GM21723 (cell line): Measurements from ENCODE around the gene KIAA0040.

Experiments
- ATAC-seq: cut with Tn5 transposase; IDR thresholded peaks from one replicate; pipeline ENCODE4 v1.9.1; 2021; ENCODE audit warnings: mild to moderate bottlenecking, moderate library complexity; ENCODE audit not compliant: unreplicated experiment

Gene KIAA0040

DNA sequence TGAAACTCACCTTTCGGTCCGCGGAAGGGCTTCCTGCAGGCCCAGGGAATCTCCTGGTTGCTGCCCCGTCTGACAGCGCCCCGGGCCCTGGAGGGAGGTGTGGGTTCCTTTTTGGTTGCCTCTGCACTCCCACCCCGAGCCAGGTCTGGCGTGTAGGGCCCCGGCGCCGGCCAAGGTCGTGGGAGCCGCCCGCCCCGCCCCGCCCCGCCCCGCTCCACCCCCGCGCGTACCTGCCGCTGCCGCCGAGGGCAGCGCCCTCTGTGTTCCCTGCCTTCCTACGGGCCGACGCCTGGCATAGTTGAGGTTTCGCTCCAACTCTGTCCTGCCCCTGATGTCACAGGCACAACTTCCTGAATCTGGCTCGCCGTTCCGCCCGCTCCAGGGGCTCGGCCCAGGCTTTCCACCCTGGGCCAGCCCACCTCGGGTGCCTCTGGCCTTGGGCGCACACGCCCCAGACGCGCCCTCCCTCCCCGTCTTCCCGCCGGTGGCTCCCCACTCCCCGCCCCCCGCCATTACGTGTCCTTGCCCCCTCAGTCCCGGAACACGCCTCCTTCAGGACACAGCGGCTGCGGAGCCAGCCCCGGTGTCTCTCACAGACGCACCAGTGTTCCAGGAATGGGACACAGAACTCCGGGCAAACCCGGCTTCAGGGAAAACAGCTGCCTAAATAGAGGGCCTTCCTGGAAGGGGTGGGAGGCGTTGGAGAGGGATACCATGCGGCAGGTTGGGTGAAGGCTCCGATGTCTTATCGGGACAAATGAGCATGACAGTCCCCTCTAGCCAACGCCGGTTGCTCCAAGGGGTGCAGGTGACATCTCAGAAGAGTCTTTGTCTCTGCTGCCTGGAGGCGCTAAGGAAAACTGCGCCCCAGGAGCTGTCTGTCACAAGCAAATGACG, at the start of gene KIAA0040:
KIAA0040 (minus strand) TSS at position 147 of the 897 bp plus-strand sequence. CDS start 31,763 bp downstream, outside the sequence.
- ATAC-seq, result peak; percentile 51

DNA sequence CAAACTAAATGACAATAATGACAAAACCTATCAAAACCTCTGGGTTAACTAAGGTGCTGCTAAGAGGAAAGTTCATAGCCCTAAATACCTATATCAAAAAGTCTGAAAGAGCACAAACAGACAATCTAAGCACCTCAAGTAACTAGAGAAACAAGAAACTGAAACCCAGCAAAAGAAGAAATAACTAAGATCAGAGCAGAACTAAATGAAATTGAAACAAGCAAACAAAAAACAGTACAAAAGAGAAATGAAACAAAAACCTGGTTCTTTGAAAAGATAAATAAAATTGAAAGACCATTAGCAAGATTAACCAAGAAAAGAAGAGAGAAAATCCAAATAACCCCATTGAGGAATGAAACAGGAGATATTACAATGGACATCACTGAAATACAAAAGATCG, 44.8 kb upstream of the KIAA0040 start:
- ATAC-seq, result peak; percentile 96

DNA sequence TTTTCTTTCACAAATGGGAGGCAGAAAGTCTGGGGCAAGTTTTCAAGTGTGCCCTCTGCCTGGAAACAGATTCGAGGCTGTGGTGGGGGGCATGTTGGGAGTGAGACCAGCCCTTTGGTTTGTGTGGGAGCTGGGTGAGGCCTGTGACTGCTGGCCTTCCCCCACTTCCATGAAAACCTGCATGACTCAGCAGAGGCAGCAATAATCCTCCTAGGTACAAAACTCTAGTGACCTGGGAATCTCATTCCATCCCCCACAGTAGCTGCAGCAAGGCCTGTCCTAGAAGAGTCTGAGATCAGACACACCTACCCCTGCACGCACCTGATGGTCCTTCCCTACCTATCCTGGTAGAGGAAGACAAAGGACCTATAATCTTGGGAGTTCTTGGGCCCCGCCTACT, 42.1 kb upstream of the KIAA0040 start:
- ATAC-seq, result no peak

DNA sequence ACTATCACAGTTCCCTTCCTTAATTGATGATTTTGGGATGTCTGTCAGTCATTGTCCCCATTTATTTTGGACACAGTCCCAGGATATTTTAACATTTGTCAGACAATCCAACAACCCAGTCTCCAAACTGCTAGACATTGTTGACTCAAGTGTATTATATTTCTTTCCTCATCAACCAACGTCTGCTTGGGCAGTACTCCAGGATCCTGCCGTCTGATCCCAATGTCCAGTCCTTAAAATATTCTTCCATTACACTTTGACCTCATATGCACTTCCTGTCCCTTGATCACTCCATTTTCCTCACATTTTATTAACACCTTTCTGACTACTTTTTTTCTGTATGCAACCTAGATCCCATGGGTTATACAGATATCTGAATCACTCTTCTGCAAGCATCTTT, 39.8 kb upstream of the KIAA0040 start:
- ATAC-seq, result no peak

DNA sequence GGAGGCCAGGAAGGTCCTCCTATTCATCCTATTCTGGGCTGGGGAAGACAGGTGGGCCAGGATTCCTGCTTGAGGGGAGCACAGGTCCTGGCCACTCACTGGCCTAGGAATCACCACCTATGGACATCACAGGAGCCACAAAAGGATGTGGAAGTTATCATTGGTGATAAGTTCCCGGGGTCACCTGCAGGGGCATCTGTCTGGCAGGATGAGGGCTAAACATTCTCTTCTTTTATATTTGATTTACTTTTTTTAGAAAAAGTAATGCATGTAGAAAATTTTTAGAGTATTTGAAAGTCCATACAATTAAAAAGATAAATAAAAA, 33.2 kb upstream of the KIAA0040 start:
- peak; percentile 38 for ATAC-seq

DNA sequence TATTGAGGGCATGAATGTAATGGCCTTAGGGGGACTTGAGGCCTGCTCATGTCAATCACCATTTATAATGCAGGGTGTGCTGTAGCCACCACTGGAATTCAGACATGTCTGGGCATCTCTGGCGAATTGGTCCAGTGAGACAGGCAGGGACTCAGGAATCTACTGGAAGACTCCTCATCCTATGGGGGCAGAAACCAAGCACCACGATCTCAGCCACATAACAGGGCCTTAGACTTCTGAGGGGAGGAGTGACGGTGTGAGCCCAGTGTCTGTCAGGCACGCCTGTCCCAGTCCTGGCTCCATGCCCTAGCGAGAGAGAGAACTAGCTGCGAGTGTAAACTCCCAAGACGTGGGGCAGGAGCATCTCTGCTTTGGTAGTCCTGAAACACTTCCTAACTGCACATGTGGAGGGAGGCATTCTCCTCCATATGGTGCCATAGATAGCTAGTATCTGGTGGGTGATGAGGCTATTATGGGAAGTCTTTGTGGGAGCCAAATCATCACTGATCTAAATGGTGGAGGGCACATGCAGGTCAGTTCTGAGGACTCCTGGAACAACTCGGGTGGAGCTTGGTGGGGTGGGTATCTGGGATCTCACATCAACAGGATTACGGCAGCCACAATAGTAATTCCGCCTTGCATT, 29.8 kb upstream of the KIAA0040 start:
- ATAC-seq, result no peak

DNA sequence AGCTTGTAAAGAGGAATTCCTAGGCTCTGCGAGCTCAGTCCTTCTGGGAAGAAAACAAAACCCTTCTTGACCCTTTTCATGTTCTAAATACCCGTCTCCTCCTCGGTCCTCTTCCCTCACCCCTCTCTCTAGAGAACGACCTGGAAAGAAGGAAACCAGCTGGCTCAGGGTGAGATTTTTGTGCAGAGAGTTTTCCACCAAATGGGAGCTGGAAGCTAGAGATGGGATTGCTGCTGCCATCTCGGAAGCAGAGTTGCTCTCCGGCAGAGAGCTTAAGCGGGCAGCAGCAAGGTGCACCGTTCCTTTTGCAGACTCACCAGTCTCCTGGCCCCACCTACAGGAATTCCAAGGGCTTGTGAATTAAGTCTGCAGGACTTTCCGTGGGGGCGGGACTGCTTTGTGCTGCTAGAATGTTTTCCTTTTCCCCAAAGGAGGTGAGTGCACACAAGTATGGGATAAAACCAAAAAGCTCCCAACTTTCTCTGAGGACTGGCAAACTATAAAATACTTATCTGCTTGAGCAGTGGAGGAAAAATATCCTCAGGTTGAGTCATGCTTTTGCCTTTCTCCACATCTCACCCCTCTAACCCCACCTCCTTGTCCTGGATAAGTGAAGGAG, 29.1 kb upstream of the KIAA0040 start:
- ATAC-seq, result no peak

DNA sequence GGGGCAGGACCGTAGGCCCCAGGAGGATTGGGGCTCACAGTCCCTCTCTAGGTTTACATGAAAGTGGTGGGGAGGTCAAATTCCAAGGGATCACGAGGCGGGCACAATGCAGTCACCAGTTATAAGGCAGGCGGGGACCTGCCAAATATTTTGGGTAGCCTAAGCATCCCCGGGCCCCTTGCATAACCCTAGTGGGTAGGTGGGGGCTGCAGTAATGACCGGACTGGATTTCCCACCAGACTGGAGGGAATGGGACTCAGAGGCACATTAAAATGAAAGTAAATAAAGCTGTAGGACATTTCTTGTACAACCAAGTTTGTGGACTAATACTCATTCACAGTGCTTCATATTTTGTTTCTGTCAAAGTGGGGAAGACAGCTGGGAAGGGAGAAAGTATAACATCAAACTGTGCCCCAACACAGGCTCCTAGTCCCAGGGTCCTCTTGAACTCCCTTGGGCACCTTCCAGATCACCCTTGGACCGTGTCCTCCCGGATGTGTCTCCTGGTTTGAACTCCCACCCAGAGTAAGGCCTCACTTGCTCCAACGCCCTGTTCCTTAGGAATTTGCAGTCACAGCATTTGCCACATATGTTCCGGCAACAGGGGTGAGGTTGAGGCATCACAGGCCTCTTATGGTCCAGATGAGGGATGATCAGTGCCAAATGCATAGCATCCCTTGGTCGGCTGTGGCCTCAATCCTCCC, 28.4 kb upstream of the KIAA0040 start:
- no peak for ATAC-seq

DNA sequence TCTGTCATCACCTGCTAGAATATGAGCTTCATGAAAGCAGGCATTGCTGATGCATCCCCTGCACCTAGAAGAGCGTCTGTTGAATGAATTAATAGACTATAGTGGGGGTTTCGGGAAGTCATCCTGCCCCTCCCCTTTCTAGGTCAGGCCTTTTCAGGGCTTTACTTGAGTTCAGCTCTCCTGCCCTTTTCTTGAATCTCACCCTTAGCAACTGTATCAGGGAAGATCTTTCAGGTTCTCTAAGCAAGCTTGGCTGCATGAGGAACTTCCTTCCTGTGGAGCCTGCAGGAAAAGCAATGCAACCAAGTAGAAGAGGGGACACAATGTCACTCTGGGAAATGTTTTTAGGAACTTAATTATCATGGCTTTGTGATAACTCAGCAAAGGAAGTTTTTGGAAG, 27.2 kb upstream of the KIAA0040 start:
- ATAC-seq, result no peak

DNA sequence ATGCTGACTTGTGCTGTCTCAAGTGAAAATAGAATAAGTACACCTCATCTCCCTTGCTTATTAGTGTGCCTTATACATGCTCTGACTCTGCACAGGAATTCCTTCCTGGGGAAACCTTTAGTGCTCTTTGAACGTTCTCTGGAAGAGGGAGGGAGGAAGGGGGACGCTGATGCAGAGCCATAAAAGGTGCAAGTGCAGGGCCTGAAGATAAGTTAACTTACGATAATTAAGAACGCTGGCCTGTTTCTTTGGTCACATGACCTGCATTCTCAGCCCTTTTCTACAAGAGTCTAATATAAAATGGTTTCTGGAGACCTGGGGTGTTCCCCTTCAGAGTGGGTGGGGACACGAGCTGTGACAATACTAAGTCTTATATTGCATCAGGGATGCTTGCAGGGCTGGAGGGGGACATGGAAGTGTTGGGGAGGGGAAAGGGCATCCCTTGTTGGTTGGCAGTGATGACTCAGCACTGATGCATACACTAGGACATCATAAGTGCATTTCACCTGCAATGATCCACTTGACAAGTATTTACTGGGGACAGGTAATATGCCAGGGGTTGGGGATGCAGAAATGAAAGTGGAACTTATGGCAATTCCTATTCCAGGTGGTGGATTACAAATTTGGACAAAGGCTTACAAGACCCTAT, 26.3 kb upstream of the KIAA0040 start:
- ATAC-seq, result no peak

DNA sequence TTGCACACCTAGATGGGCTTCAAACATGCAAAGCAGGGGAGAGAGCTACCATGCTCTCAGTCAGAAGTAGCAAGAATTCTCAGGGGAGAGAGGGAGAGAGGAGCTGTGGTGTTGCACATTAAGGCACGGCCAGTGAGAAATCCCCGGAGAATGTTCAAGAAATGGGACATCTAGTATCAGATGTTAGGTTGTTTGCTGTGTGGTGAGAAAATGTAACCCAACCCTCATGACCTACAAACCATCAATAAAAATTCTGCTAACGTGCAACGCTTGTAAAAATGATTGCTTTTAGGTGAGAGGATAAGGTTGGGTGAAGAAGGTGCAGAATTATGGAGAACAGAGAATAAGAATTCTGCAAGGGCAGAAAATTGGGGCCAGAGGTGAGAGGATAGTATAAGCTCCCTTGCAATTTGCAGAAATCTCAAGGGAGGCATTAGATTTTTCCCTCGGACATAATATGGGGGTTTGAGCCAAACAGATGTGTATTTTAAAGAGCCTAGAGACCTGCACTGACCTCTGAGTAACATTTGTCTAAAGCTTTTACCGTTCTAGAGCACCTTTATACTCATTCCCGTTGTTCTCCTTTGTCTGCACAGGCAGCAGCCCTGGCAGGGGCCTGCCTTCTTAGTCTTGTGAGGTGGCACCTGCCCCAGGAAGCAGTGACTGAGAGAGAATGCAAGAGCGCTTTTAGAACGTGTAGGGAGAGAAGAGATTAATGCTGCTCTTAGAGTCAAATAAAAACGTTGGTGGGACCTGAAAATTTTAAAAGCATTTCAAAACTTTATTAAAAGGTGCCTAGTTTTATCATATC, 25.4 kb upstream of the KIAA0040 start:
- no peak for ATAC-seq

DNA sequence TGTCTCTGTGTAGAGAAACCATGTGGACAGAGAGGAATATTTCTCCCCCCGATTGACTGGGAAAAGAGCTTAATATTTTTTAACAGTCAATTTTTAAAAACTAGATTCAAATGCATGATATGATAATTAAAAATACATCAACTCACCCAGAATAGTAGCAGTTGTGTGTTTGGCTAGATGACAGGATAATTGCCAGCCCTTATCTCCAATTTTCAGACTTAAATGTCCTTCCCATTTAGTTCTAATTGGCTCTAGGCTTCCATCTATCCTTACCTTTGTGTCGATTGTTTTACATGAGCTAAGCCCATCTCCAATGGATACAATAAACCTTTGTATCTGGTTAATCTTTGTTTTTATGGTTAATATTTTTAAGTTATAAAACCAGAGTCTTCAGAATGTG, 23.9 kb upstream of the KIAA0040 start:
- ATAC-seq, result no peak

DNA sequence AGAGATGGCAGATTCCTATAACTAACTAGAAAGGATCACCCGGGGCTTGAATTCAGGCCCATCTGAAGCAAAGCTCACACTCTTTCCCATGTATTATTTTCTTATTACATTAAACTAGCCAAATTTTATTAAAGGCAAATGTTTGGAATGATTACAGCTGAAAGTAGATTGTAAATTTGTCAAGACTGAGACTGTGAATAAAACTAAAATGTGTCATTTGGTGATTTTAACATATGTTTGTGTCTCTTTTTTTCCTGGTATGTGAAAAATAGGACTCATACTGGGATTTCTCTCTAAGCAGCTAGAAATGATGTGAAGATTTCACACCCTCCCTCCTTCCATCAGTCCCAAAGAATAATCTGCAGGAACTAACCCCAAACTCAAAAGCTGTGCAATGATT, 19.1 kb upstream of the KIAA0040 start:
- no peak for ATAC-seq

DNA sequence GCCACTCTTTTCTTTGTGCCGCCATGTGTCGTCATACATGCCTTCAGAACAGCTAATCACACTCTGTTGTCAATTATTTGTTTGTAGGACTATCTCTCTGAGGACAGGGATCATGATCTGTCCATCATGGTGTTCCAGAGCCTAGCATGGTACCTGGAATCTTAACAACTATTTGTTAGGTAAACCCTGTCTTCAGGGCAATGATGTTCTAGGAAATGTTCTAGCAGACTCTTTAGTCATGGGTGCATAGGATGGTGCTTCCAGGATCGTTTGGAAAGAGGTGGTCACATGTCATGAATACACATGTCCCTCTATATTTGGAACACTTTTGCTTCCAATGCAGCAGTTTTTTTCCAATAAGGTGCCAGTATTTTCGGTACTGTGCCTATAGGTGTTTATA, 18.2 kb upstream of the KIAA0040 start:
- ATAC-seq, result no peak

DNA sequence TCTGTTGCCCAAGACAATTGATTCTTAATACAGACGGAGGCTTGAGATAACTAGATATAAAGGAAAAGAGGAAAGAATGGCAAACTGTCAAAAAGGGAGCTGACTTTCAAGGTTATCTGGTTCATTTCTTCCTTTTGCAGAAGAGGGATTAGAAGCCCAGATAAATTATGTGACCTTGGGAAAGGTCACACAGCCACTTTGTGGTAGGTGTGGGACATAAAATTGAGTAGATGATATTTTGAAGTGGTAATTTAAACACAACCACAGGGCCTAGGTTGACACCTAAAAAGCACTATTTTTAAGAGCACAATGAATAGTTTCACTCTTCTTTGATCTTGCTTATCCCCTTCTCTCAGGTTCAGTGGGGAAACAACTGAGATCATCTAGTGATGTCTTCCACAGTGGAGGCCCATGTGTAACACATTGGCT, 16.9 kb upstream of the KIAA0040 start:
- ATAC-seq, result peak; percentile 41

DNA sequence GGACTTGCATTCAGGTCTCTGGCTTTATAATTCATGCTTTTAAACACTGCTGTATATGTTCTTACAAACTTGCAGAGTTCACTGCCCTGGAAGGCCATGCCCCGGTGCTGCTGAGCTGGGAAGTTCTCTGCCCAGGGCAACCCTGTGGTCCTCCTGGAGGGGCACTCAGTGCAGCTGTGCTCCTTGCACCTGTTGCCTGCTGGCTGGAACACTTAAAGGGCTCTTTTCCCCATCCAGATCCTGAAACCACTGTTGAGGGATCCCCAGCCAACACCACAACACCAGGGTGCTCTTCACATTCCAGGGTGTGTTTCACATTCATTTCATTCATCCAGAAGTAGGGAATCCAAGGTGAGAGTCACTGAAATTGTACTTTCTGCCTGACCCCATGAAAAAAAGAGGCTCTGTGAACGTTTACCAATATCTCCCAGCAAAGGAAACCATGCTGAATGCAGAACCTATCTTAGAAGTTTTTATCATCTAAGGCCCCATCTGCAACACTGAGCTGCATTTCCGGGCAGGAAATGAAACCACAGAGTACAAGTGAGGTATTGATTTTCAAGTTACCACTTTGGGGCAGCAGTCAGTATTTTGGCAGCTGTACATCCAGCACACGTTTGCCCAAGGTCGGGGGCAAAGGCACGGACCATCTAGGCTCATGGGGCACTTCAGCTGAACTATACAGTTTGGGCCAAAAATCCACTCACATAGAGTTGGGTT, 16.4 kb upstream of the KIAA0040 start:
- ATAC-seq, result peak; percentile 87

DNA sequence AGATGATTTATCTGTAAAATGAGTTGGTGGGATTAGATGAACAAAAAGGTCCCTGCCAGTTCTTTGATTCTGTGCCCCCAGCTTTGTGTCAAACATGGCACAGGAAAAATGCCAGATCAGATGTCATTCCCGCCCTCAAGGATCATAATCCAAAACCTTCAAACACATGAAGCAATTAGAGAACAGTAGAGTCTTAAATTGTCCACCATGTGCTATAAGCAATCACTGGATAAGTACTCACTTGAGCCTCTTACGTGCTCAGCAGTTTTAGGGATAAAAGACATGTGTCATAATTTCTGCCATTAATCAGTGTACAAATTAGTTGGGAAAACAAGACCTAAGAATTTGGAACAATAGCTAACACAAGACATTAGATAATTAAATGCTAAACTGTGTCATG, 15.4 kb upstream of the KIAA0040 start:
- ATAC-seq, result no peak

DNA sequence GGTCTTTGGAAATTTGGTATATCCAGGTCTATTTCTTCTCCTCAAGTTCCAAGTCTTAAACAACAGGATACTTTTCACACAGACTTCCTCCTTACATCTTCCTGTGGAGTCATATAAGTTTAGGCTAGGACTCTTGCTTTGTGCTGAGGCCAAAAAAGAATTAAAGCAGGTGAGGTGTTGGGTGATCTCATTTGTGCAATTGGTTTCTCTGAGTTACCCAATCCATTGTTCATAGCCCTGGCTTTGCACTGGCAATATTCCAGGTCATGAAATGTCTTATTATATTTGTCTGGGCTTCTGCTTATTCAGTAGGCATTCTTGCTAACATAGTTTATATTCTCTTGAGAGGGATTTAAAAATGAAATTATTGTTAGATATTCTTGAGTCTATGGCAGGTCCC, 14.1 kb upstream of the KIAA0040 start:
- no peak for ATAC-seq

DNA sequence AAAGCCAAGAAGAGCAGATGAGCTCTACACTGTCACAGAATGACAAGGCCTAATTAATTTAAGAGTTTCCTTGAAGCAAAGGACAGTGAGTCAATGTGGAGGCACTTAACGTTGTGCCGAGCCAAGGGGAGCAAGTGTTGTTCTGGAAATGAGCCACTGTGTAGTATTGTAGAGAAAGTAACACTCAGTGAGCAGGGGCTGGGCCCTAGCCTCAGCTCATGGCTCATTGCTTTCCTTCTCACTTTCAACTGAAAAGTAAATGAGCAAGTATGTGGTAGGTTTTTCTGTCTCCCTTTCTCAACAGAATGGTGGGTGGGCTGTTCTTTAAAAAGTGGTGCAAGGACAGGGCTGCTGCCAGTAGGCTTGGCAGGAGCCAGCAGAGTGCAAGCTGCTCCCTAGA, 11.8 kb upstream of the KIAA0040 start:
- ATAC-seq, result peak; percentile 76
